Transverse colon (tissue), 3 donors: ENCODE data around the gene RTF1.
"Not testable (repeated sequence)": the region's sequence is repeated elsewhere in the genome, so short reads cannot be mapped to it uniquely, and the experiment has no call there.

ENCODE experiments used
- POLR2A ChIP-seq: fragments of 450-650 bp; IDR thresholded peaks from one replicate; pipeline ENCODE4 v1.6.1; 2016; ENCODE audit warnings: antibody characterized with exemption, mild to moderate bottlenecking, moderate library complexity
- TF ChIP-seq, protein P1 (sequence below), 5 experiments: fragments of 200-600 bp in 3 of 5; fragments of 450-650 bp in 2 of 5; sonication (generic) in 3 of 5; IDR thresholded peaks; 1 replicate in 2 of 5; 2 replicates in 3 of 5; pipeline ENCODE4 v1.5.1; 2016 to 2017; ENCODE audit warnings: antibody characterized with exemption in 5 of 5, inconsistent platforms in 3 of 5, mild to moderate bottlenecking in 2 of 5, moderate library complexity in 1 of 5

DNA sequence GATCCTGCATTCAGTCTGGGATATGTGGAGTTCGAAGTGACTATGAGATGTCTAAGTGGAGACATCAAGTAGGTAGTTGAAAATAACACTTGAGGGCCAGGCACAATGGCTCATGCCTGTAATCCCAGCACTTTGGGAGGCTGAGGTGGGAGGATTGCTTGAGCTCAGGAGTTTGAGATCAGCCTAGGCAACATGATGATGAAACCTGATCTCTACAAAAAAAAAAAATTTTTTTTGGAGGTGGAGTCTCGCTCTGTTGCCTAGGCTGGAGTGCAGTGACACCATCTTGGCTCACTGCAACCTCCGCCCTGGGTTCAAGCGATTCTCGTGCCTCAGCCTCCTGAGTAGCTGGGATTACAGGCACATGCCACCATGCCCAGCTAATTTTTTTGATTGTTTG lies 9.0 kb downstream of the RTF1 start:
- TF ChIP-seq, protein P1, sequence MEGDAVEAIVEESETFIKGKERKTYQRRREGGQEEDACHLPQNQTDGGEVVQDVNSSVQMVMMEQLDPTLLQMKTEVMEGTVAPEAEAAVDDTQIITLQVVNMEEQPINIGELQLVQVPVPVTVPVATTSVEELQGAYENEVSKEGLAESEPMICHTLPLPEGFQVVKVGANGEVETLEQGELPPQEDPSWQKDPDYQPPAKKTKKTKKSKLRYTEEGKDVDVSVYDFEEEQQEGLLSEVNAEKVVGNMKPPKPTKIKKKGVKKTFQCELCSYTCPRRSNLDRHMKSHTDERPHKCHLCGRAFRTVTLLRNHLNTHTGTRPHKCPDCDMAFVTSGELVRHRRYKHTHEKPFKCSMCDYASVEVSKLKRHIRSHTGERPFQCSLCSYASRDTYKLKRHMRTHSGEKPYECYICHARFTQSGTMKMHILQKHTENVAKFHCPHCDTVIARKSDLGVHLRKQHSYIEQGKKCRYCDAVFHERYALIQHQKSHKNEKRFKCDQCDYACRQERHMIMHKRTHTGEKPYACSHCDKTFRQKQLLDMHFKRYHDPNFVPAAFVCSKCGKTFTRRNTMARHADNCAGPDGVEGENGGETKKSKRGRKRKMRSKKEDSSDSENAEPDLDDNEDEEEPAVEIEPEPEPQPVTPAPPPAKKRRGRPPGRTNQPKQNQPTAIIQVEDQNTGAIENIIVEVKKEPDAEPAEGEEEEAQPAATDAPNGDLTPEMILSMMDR (IDR thresholded peaks at IDR 0.05): not testable (repeated sequence)
- TF ChIP-seq POLR2A: not testable (repeated sequence)
